Fibroblast of the aortic adventitia (primary cell): ENCODE results near the gene BRD8. TPM values are rescaled to one million over a fixed set of nuclear protein-coding genes. Genes with fewer than 3 reads are reported as not detected.

Experiments
- DNase-seq: peaks from one replicate; pipeline ENCODE4 v3.0.0-alpha.2; 2010; ENCODE audit warnings: low read depth
- H3K4me3 ChIP-seq: 2 replicates; pipeline ENCODE4 v1.5.1; 2011; ENCODE audit warnings: low read depth, mild to moderate bottlenecking, control low read depth, low read length, moderate library complexity
- total RNA-seq: library from RNA; depleted of rRNA; stranded (reverse); fragments of >200 nt; gene quantifications from 2 replicates; pipeline ENCODE4 v1.2.3, GENCODE V29; 2012; ENCODE audit warnings: low replicate concordance
- TF ChIP-seq, protein P1 (sequence below): IDR thresholded peaks from 2 replicates; pipeline ENCODE4 v1.5.1; 2011; ENCODE audit warnings: mild to moderate bottlenecking, low read length, control low read depth, inconsistent platforms; ENCODE audit not compliant: insufficient read depth

BRD8 gene
- total RNA-seq, 1 donor: 61.2 TPM

DNA sequence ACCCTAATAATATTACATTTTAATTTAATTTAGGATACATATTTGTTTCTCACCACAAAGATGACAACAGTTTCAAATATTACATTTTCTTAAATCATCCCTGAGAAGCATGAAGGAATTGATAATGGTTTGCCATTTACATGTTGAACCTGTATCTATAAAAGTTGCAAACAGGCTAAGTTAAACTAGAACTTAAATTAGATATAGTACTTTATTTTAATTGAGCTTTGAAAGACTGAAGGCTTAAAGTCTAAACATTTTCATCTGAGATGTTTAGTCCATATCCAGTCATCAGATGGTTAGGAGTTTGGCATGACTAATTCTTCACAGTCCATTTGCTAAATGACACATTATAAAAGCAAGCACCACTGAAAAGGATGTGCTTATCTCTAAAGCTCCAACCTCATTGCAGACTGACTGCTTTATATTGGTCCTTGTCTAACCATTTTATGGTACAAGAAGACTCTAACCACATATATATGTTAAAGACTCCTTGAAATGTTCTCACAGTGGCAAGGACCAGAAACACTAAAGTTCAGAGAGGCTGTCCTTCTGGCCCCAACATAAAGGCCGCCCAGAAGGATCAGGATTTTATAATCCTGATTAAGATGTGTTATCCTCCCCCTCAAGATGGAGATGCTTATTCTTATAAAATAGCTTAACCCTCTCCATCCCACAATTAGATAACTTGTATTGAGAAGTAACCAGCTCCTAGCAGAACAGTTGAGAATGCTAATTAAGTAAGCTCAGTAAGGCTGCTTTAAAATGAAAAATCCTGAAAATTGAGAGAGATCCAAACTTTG lies 68.8 kb downstream of the BRD8 start:
- no peak overlapping the region for H3K4me3 ChIP-seq
- TF ChIP-seq, protein P1, sequence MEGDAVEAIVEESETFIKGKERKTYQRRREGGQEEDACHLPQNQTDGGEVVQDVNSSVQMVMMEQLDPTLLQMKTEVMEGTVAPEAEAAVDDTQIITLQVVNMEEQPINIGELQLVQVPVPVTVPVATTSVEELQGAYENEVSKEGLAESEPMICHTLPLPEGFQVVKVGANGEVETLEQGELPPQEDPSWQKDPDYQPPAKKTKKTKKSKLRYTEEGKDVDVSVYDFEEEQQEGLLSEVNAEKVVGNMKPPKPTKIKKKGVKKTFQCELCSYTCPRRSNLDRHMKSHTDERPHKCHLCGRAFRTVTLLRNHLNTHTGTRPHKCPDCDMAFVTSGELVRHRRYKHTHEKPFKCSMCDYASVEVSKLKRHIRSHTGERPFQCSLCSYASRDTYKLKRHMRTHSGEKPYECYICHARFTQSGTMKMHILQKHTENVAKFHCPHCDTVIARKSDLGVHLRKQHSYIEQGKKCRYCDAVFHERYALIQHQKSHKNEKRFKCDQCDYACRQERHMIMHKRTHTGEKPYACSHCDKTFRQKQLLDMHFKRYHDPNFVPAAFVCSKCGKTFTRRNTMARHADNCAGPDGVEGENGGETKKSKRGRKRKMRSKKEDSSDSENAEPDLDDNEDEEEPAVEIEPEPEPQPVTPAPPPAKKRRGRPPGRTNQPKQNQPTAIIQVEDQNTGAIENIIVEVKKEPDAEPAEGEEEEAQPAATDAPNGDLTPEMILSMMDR: no peak
- DNase-seq: no peak

DNA sequence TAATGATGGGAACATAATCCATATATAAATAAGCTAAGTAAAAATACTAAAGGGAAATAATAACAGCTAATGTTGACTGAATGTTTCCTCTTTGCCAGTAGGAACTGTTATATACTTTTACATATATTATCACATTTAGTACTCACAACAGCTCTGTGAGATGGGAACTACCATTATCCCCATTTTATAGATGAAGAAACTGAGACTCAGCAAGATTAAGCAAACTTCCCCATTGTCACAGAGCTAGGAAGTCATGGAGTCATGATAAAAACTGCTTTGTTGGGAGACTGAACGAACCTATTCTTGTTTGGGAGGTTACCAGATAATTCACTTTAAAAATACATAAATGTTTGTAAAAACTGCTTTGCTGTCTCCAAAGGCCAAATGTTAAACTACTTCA lies 71.2 kb downstream of the BRD8 start:
- TF ChIP-seq, protein P1: no peak
- DNase-seq: no peak
- no peak overlapping the region for H3K4me3 ChIP-seq

DNA sequence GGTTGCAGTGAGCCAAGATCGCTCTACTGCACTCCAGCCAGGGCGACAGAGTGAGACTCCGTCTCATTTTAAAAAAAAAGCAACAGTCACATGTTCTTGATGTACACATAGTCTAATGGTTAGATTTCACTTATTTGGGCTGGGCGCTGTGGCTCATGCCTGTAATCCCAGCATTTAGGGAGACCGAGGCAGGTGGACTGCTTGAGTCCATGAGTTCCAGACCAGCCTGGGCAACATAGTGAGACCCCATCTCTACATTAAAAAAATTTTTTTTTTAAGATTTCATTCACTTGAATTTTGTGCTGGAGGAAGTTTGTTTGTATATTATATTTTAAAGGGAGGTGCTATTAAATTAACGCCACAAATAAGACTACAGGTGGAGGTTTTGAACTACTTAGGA lies 72.7 kb downstream of the BRD8 start:
- no peak for DNase-seq

DNA sequence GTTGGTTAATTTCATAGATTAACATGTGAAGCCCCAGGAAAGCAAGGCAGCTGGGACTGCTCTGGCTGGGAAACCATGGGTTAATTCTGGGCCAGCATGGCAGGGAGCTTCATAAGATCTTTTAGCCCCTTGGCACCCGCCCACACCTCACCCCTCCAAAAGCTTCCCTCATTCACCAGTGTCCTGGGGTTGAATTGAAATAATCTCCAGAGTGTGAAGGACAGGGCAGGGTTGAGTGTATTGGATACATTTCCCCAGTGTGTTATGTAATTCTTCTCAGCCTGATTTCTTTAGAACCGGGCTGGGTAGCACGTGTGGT lies 75.2 kb downstream of the BRD8 start:
- H3K4me3 ChIP-seq: no peak overlapping the region
- TF ChIP-seq, protein P1: no peak
- DNase-seq: no peak

More for the DNA sequence above, 72.7 kb downstream of the BRD8 start:
- H3K4me3 ChIP-seq: no peak overlapping the region
- TF ChIP-seq, protein P1: no peak

DNA sequence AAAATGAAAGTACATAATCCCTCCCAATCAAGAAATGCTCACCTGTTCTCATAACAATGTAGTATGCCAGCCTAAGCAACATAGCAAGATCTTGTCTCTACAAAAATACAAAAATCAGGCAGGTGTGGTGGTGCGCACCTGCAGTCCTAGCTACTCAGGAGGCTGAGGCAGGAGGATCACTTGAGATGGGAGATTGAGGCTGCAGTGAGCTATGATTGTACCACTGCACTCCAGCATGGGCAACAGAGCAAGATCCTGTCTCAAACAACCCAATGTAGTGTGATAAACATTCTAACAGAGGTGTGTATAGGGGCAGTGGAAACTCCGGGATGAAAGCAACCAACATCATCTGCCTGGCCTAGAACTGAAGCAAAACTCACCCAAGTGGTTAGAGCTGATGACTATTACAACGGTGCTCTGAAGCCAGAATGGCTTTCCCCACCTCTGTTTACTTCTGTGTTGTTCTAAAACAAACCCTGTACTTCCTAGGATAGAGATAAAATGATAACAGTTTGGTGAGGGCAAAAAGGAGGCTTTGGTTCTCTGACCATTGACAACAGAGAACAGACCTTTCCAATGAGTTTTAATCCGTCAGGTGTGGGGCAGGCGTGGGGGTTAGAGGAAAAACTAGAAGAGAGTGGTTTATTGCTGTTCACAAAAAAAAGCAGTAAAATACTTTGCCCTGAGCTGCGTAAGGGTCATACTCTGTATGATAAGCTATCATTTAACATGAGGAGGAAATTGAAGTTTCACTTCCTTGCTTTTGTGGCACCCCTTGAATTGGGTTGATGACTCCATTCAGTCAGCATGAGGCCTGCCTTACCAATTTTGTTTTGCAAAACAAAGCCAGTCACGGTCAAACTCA lies 75.7 kb downstream of the BRD8 start:
- DNase-seq: no peak
- TF ChIP-seq, protein P1: no peak
- no peak overlapping the region for H3K4me3 ChIP-seq

DNA sequence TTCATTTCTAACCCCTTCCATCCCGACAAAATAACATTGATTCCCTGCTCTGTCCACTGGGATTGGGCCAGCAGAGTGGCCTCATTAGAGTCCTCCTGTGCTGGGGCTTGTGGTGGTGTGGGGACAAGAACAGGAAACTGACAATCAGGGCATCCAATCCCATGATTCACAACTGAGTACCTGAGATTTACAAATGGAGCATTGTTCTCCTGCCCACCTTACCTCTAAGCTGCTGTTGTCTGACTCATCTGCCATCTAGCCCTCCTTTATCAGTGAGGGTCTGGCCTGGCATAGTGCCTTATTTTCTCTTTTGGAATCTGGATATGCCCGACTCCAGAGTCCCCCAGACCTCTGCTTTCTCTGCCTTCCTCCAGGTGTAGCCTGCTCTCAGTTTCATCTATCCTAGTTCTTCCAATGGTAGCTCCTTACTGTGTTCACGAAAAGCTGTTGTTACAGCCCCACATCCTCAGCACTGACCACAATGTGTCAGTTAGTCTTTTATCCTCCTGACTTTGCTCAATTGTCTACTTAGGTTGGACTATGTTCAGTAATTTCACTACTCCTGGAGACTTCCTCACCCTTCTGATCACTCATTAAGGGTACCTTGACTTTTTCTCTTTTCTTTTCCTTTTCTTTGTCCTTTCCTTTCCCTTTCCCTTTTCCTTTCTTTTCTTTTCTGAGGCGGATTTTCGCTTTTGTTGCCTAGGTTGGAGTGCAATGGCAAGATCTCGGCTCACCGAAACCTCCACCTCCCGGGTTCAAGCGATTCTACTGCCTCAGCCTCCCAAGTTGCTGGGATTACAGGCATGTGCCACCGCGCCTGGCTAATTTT lies 81.2 kb downstream of the BRD8 start:
- TF ChIP-seq, protein P1: no peak

More for the DNA sequence above, 81.2 kb downstream of the BRD8 start:
- DNase-seq: no peak
- H3K4me3 ChIP-seq: no peak overlapping the region
